K562 (cell line): ENCODE results near the gene SCAMP1. TPM values are rescaled to one million over a fixed set of nuclear protein-coding genes. Genes with fewer than 3 reads are reported as not detected.

Experiments used
- BACH1 ChIP-seq: fragments of 200-800 bp; sonication (Bioruptor generic); IDR thresholded peaks from 2 replicates; pipeline ENCODE4 v1.6.1; 2016; ENCODE audit warnings: missing genetic modification characterization, missing compliant biosample characterization
- C11orf30 ChIP-seq: fragments of 450-650 bp; IDR thresholded peaks from 2 replicates; pipeline ENCODE4 v1.6.1; 2016; ENCODE audit warnings: low read depth, mild to moderate bottlenecking
- CAMTA2 ChIP-seq: fragments of 250-450 bp; sonication (Bioruptor Pico); conservative IDR thresholded peaks from 2 replicates; pipeline ENCODE4 v1.5.1; 2022
- CXXC5 ChIP-seq: fragments of 250-450 bp; sonication (Bioruptor Pico); IDR thresholded peaks from 2 replicates; pipeline ENCODE4 v1.8.0; 2022; ENCODE audit warnings: inconsistent platforms, mild to moderate bottlenecking, moderate library complexity
- EP400 ChIP-seq: fragments of 450-650 bp; IDR thresholded peaks from 2 replicates; pipeline ENCODE4 v1.6.1; 2017; ENCODE audit warnings: antibody characterized with exemption, mild to moderate bottlenecking, moderate library complexity
- FOSL1 ChIP-seq: fragments of 200-800 bp; sonication (Bioruptor generic); conservative IDR thresholded peaks from 2 replicates; pipeline ENCODE4 v1.6.1; 2016; ENCODE audit warnings: missing genetic modification characterization, missing compliant biosample characterization
- FOXK2 ChIP-seq, 2 experiments: fragments of 450-650 bp; IDR thresholded peaks in 1 of 2; conservative IDR thresholded peaks in 1 of 2; 2 replicates each; pipeline ENCODE4 v1.6.1; 2016; ENCODE audit warnings: low read depth in 2 of 2, mild to moderate bottlenecking in 1 of 2
- GATAD2A ChIP-seq: fragments of 450-650 bp; IDR thresholded peaks from 2 replicates; pipeline ENCODE4 v1.6.1; 2017
- HDAC8 ChIP-seq: fragments of 450-650 bp; IDR thresholded peaks from 2 replicates; pipeline ENCODE4 v1.6.1; 2016; ENCODE audit warnings: mild to moderate bottlenecking, missing genetic modification characterization, moderate library complexity, missing compliant biosample characterization
- KHSRP ChIP-seq: fragments of 450-650 bp; IDR thresholded peaks from 2 replicates; pipeline ENCODE4 v1.6.1; 2017
- MAFF ChIP-seq: IDR thresholded peaks from 2 replicates; pipeline ENCODE4 v1.6.1; 2012; ENCODE audit warnings: low read length, improper control_type of control experiment
- MAFG ChIP-seq: fragments of 450-650 bp; conservative IDR thresholded peaks from 2 replicates; pipeline ENCODE4 v1.6.1; 2016; ENCODE audit warnings: missing genetic modification characterization, missing compliant biosample characterization
- NFE2 ChIP-seq: IDR thresholded peaks from 2 replicates; pipeline ENCODE4 v1.6.1; 2014; ENCODE audit warnings: antibody characterized with exemption, low read depth
- NFYB ChIP-seq: IDR thresholded peaks from 2 replicates; pipeline ENCODE4 v1.6.1; 2011; ENCODE audit warnings: mild to moderate bottlenecking, moderate library complexity; ENCODE audit not compliant: insufficient read length; ENCODE audit errors: extremely low read depth
- PTTG1 ChIP-seq: fragments of 450-650 bp; IDR thresholded peaks from 2 replicates; pipeline ENCODE4 v1.6.1; 2016; ENCODE audit warnings: low read depth, mild to moderate bottlenecking, missing genetic modification characterization, missing compliant biosample characterization
- SOX6 ChIP-seq: fragments of 450-650 bp; IDR thresholded peaks from 2 replicates; pipeline ENCODE4 v1.6.1; 2014; ENCODE audit warnings: mild to moderate bottlenecking
- SREBF2 ChIP-seq: sonication (generic); formaldehyde crosslinking; IDR thresholded peaks from 2 replicates; pipeline ENCODE4 v1.4.0; 2020; ENCODE audit warnings: mild to moderate bottlenecking, missing genetic modification reagents
- ZNF316 ChIP-seq: fragments of 450-650 bp; IDR thresholded peaks from 2 replicates; pipeline ENCODE4 v1.6.1; 2016
- ZNF695 ChIP-seq: fragments of 450-650 bp; formaldehyde crosslinking; IDR thresholded peaks from 2 replicates; pipeline ENCODE4 v1.4.0; 2020; ENCODE audit warnings: mild to moderate bottlenecking, moderate library complexity
- ZNF766 ChIP-seq: fragments of 200-800 bp; sonication (Bioruptor generic); conservative IDR thresholded peaks from 2 replicates; pipeline ENCODE4 v1.6.1; 2016; ENCODE audit warnings: missing genetic modification characterization, missing compliant biosample characterization
- polyA plus RNA-seq, 8 experiments: library from polyadenylated mRNA; depleted of rRNA in 4 of 8; stranded (reverse) in 5 of 8; unstranded in 3 of 8; fragments of >200 nt; fragmentation: Nextera tagmentation in 2 of 8; fragmentation: Illumina TruSeq in 1 of 8; extraction: Ambion mirVana in 2 of 8; extraction: Trizol in 1 of 8; gene quantifications; 2 replicates each; pipeline versions ENCODE4 v1.2.1 to v1.2.3, GENCODE V29; 2011 to 2014; ENCODE audit warnings: inconsistent platforms in 1 of 8, missing spikeins in 1 of 8
- total RNA-seq, 7 experiments: library from RNA; depleted of rRNA in 6 of 7; stranded (reverse); fragments of >200 nt in 6 of 7; fragmentation: Illumina TruSeq in 2 of 7; extraction: Trizol in 2 of 7; gene quantifications; 2 replicates each; pipeline versions ENCODE4 v1.2.1 to v1.2.3, GENCODE V29; 2011 to 2021; ENCODE audit warnings: low replicate concordance in 1 of 7
- TF ChIP-seq, protein P1 (sequence below): fragments of 450-650 bp; IDR thresholded peaks from 2 replicates; pipeline ENCODE4 v1.7.1; 2018; ENCODE audit warnings: mild to moderate bottlenecking, low read depth; ENCODE audit not compliant: partially characterized antibody
- TF ChIP-seq, protein P2 (sequence below), 3 experiments: IDR thresholded peaks in 2 of 3; conservative IDR thresholded peaks in 1 of 3; 2 replicates each; pipeline ENCODE4 v1.5.1; 2011 to 2012; ENCODE audit warnings: low read length in 3 of 3, mild to moderate bottlenecking in 3 of 3, control low read depth in 2 of 3, improper control_type of control experiment in 1 of 3, inconsistent platforms in 1 of 3, low read depth in 1 of 3, mixed read lengths in 1 of 3, moderate library complexity in 1 of 3; ENCODE audit not compliant: insufficient read depth in 2 of 3

SCAMP1 gene
- total and polyA plus RNA-seq, 9 of the 15 experiments (the other 6 are each of a cell fraction or from before 2014, with no cell fraction given): 5.4 to 23.9 (median 13.8) TPM

DNA sequence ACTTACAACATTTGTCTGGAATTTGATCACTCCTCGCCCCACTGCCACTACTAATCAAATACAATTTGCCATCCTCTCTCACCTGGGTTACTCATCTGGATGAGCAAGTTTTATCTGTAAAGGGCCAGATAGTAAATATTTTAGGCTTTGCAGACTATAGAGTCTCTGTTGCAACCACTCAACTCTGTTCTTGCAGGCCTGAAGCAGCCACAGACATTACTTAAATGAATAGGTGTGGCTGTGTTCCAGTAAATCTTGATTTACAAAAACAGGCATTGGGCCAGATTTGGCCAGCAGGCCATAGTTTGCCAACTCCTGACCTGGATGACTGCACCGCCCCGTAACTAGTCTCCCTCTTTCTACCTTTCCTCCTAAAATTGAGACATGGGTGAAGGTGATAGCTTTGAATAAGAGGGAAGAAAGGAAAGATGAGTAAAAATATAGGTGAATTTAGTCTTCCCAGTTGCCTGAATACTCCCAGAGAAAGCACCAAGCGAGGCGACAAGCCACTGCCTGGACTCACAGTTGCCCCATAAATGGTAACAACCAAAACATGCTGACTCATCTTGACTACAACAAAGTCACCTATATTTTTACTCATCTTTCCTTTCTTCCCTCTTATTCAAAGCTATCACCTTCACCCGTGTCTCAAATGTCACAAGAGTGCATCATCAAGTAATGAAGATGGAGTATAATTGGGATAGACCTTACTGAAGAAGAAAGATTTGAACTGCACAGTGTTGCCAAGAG, 32.5 kb upstream of the SCAMP1 start (continued):
- TF ChIP-seq C11orf30 (peak; percentile 94), KHSRP (no peak), PTTG1 (tag) (no peak), GATAD2A (no peak), NFYB (no peak), CAMTA2 (CRISPR knock-in tag) (no peak), BACH1 (tag) (peak; percentile 16; the same call in 1 of the 2 replicates), ZNF316 (peak; percentile 98), FOXK2 (conservative IDR thresholded peaks at IDR 0.05 in 1 of 2, IDR thresholded peaks at IDR 0.05 in 1 of 2; ENCODE audit: low read depth in 2 of 2) (0 out of 4 replicates have a peak, but pooled peaks of 1 of the 2 experiments have one; percentile 10), FOSL1 (tag) (no peak), HDAC8 (tag) (0 out of 2 replicates have a peak, but pooled peaks have one; percentile 7), NFE2 (peak; percentile 68), ZNF695 (CRISPR knock-in tag) (no peak), CXXC5 (CRISPR knock-in tag) (0 out of 2 replicates have a peak, but pooled peaks have one; percentile 20), SREBF2 (no peak), EP400 (no peak), MAFF (peak; percentile 61; the same call in 1 of the 2 replicates), MAFG (peak; percentile 94), ZNF766 (CRISPR knock-in tag) (0 out of 2 replicates have a peak, but pooled peaks have one; percentile 17), SOX6 (no peak)
- TF ChIP-seq, protein P1, sequence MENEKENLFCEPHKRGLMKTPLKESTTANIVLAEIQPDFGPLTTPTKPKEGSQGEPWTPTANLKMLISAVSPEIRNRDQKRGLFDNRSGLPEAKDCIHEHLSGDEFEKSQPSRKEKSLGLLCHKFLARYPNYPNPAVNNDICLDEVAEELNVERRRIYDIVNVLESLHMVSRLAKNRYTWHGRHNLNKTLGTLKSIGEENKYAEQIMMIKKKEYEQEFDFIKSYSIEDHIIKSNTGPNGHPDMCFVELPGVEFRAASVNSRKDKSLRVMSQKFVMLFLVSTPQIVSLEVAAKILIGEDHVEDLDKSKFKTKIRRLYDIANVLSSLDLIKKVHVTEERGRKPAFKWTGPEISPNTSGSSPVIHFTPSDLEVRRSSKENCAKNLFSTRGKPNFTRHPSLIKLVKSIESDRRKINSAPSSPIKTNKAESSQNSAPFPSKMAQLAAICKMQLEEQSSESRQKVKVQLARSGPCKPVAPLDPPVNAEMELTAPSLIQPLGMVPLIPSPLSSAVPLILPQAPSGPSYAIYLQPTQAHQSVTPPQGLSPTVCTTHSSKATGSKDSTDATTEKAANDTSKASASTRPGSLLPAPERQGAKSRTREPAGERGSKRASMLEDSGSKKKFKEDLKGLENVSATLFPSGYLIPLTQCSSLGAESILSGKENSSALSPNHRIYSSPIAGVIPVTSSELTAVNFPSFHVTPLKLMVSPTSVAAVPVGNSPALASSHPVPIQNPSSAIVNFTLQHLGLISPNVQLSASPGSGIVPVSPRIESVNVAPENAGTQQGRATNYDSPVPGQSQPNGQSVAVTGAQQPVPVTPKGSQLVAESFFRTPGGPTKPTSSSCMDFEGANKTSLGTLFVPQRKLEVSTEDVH: no peak
- TF ChIP-seq, protein P2, sequence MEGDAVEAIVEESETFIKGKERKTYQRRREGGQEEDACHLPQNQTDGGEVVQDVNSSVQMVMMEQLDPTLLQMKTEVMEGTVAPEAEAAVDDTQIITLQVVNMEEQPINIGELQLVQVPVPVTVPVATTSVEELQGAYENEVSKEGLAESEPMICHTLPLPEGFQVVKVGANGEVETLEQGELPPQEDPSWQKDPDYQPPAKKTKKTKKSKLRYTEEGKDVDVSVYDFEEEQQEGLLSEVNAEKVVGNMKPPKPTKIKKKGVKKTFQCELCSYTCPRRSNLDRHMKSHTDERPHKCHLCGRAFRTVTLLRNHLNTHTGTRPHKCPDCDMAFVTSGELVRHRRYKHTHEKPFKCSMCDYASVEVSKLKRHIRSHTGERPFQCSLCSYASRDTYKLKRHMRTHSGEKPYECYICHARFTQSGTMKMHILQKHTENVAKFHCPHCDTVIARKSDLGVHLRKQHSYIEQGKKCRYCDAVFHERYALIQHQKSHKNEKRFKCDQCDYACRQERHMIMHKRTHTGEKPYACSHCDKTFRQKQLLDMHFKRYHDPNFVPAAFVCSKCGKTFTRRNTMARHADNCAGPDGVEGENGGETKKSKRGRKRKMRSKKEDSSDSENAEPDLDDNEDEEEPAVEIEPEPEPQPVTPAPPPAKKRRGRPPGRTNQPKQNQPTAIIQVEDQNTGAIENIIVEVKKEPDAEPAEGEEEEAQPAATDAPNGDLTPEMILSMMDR (IDR thresholded peaks at IDR 0.05 in 2 of 3, conservative IDR thresholded peaks at IDR 0.05 in 1 of 3; ENCODE audit: insufficient read depth in 2 of 3, low read depth in 1 of 3, low read length in 3 of 3): no peak
- TF ChIP-seq, all 486 proteins: peak for 12
